ENCODE results near the gene TRIM5. TPM values are rescaled to one million over a fixed set of nuclear protein-coding genes. Genes with fewer than 3 reads are reported as not detected.

Gene TRIM5
- total and polyA plus RNA-seq, 2 donors (not counting 3 experiments of a cell fraction or from before 2014, with no cell fraction given) = 54.5 to 57.3 TPM

- H3K4me3 ChIP-seq (replicated peaks in 1 of 3; ENCODE audit: insufficient read depth in 1 of 3, low read depth in 1 of 3, low read length in 3 of 3) = no peak overlapping the region
- TF ChIP-seq JUN (IDR thresholded peaks at IDR 0.05; ENCODE audit: borderline replicate concordance, insufficient read depth, insufficient read length, low read depth) (no peak), MYC (IDR thresholded peaks at IDR 0.05; ENCODE audit: low read depth, low read length) (no peak), MAX (IDR thresholded peaks at IDR 0.05; ENCODE audit: insufficient read depth, insufficient read length) (no peak), CTCF (IDR thresholded peaks at IDR 0.05; ENCODE audit: extremely low read depth in 1 of 2, insufficient read depth in 1 of 2, low read depth in 1 of 2, low read length in 2 of 2) (no peak), POLR2AphosphoS5 (IDR thresholded peaks at IDR 0.05; ENCODE audit: insufficient read depth, low read depth, low read length) (no peak), POLR2A (IDR thresholded peaks at IDR 0.05; ENCODE audit: low read depth, low read length) (no peak), GATA2 (IDR thresholded peaks at IDR 0.05; ENCODE audit: insufficient read depth, insufficient read length, low read depth, low read length) (no peak), EZH2 (IDR thresholded peaks at IDR 0.05; ENCODE audit: borderline replicate concordance, low read depth, low read length, severe bottlenecking) (no peak), FOS (IDR thresholded peaks at IDR 0.05; ENCODE audit: borderline replicate concordance, insufficient read depth, low read length) (no peak)
- H3K9me3 ChIP-seq (replicated peaks; ENCODE audit: control insufficient read depth, insufficient read depth, low read length) = no peaks in the 10 kb centered on the region
- CTCF ChIA-PET = interaction anchor here (1.1 to 1.5 kb wide), 2 partner anchors 8 to 21 kb away, joined by 3 read pairs; no protein-coding TSS in a partner anchor
- DNase-seq (ENCODE audit: low read depth, low spot score) = no peak
- no peaks in the 10 kb centered on the region for H3K4me1 ChIP-seq (ENCODE audit: control insufficient read depth, extremely low read depth, insufficient read depth, low read length)
- intact Hi-C loops (cut with micrococcal nuclease) = no loop called here
- no peaks in the 10 kb centered on the region for H3K27me3 ChIP-seq (ENCODE audit: control insufficient read depth in 2 of 2, insufficient read depth in 2 of 2, low read length in 2 of 2)
- H3K27ac ChIP-seq (ENCODE audit: insufficient read depth, low read depth, low read length) = no peak overlapping the region
- peaks cover 0 to 6% of the 10 kb centered on the region in 2 experiments for H3K36me3 ChIP-seq (ENCODE audit: control insufficient read depth in 2 of 2, extremely low read depth in 1 of 2, insufficient read depth in 2 of 2, low read length in 2 of 2)
- no peak overlapping the region for H2AFZ ChIP-seq (ENCODE audit: low read depth, low read length)
- H3K79me2 ChIP-seq (ENCODE audit: control insufficient read depth, insufficient read depth, low read length) = no peaks in the 10 kb centered on the region
- FAIRE-seq = no peak
- no TSS peak for BruUV-seq (replicated peaks)
- no peak overlapping the region for H3K4me2 ChIP-seq (ENCODE audit: insufficient read depth, low read length)
- POLR2A ChIA-PET = no interaction called here
- dilution Hi-C loops (cut with MboI; ENCODE audit: extremely low pct_ligation_motif_present, low sequenced_read_pairs) = no loop called here
- H3K9ac ChIP-seq (replicated peaks; ENCODE audit: extremely low read depth, insufficient read depth, low read length) = no peak overlapping the region
- H4K20me1 ChIP-seq (replicated peaks; ENCODE audit: control insufficient read depth, extremely low read depth, insufficient read depth, low read length) = no peaks in the 10 kb centered on the region
- H3K9me1 ChIP-seq (replicated peaks; ENCODE audit: control insufficient read depth, extremely low read depth, insufficient read depth, low read length) = no peaks in the 10 kb centered on the region
Measured at GRCh38 chr11:5703741-5704536, 19.1 kb upstream of the TRIM5 start.
